ENCODE results near the gene C17orf100. TPM values are rescaled to one million over a fixed set of nuclear protein-coding genes. Genes with fewer than 3 reads are reported as not detected.

Gene C17orf100
- total RNA-seq, 4 donors from 2014 or later, result 0.85 to 2.0 TPM; not detected in 2

GRCh38 chr17:6700948-6701307, 49.4 kb downstream of the C17orf100 start:
- TF ChIP-seq CTCF (IDR thresholded peaks at IDR 0.05; ENCODE audit: low read depth), result no peak

- no peak for TF ChIP-seq CTCF (IDR thresholded peaks at IDR 0.05; ENCODE audit: low read depth)
Observed at GRCh38 chr17:6701719-6702118, 50.2 kb downstream of the C17orf100 start.

DNA sequence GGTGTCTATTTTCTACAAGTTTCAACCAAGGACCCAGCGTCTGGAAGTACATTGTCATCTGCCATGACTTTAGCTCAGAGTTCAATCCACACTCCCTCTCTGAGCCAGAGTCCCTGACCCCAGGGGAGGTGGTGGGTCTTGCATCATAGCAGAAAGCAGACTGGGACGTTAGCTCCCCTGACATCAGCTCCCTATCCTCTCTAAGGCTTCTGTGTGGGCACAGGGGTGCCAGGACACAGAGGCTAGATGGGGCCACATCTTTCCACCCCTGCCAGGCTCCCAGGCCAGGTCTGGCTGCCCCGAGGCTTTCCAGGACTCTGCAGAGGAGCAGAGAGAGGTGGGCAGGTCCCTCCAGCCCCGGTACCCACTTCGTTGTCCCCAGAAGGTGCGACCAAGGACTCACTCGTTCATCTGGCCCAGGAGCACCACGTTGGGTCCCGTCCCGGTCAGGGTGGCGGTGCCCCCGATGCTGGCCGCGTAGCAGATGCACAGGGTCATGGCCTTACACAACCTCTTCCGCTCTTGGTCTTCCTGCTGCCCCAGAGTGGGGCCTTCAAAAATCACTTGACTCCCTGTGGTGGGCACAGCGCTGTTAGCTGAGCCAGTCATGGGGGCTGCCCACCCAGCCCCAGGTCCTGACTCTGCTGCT, 51.1 kb downstream of the C17orf100 start:
- no peak for TF ChIP-seq CTCF (IDR thresholded peaks at IDR 0.05; ENCODE audit: low read depth)

Small RNA genes lying within 50 kb of the gene (small RNA-seq; reads per million reads assigned to genes)
- gene MIR4520-1, result not detected

Other genes with a start within 250 kb of the C17orf100 start
- not detected for gene AIPL1, start 216.6 kb upstream of the C17orf100 start, total RNA-seq
- gene PIMREG, start 207.3 kb upstream of the C17orf100 start, total RNA-seq, result 1 to 10 TPM in 2 of 4 donors, not detected in 2; 2.4 to 2.6 TPM
- gene PITPNM3, start 95.2 kb upstream of the C17orf100 start, total RNA-seq, result 1 to 10 TPM in 2 of 4 donors, under 1 TPM in 2; 0.34 to 1.9 (median 1.2) TPM
- 10 to 100 TPM; 10.6 to 17.5 (median 11.1) TPM for gene KIAA0753, start 11.1 kb upstream of the C17orf100 start, total RNA-seq
- gene TXNDC17, start 10.7 kb upstream of the C17orf100 start, total RNA-seq, result 100 to 1,000 TPM in 2 of 4 donors, 10 to 100 TPM in 2; 67.0 to 216 (median 115) TPM
- gene MED31, start 157 bp upstream of the C17orf100 start, total RNA-seq, result 10 to 100 TPM in 3 of 4 donors, 1 to 10 TPM in 1; 6.2 to 18.8 (median 12.1) TPM
- not detected for gene SLC13A5, start 61.6 kb downstream of the C17orf100 start, total RNA-seq
- 100 to 1,000 TPM in 1 of 4 donors, 10 to 100 TPM in 3; 29.5 to 128 (median 34.2) TPM for gene XAF1, start 104.3 kb downstream of the C17orf100 start, total RNA-seq
- 1 to 10 TPM in 1 of 4 donors, under 1 TPM in 1, not detected in 2; 0.66 to 4.7 TPM for gene FBXO39, start 124.5 kb downstream of the C17orf100 start, total RNA-seq
- gene TEKT1, start 180.0 kb downstream of the C17orf100 start, total RNA-seq, result not detected

Data from subcutaneous adipose tissue (tissue), 4 donors.